ENCODE results near the gene SMARCD3. TPM values are rescaled to one million over a fixed set of nuclear protein-coding genes. Genes with fewer than 3 reads are reported as not detected.

The SMARCD3 gene
- total RNA-seq, 4 donors from 2014 or later, result 2.5 to 11.6 (median 6.3) TPM

GRCh38 chr7:151244196-151244840 lies 4.2 kb downstream of the SMARCD3 start:
- no peak for DNase-seq
- TF ChIP-seq POLR2A (IDR thresholded peaks at IDR 0.05) (no peak), CTCF (IDR thresholded peaks at IDR 0.05) (peak; percentile 58 to 89 (median 78))
- H3K4me1 ChIP-seq, result peaks cover 35 to 65% (median 42%) of the 10 kb centered on the region in 3 donors

GRCh38 chr7:151243408-151244195 lies 4.9 kb downstream of the SMARCD3 start:
- H3K27ac ChIP-seq, result peak overlapping the region in 1 of 4 donors; percentile 5
- TF ChIP-seq POLR2A (IDR thresholded peaks at IDR 0.05), result no peak
- no peak for TF ChIP-seq CTCF (IDR thresholded peaks at IDR 0.05)
- intact Hi-C loops (cut with DNase I), result no loop called here
- H3K9me3 ChIP-seq, result no peaks in the 10 kb centered on the region
- H3K36me3 ChIP-seq, result peaks cover 0 to 38% (median 5%) of the 10 kb centered on the region in 3 donors
- H3K4me1 ChIP-seq, result peaks cover 28 to 57% (median 40%) of the 10 kb centered on the region in 3 donors
- DNase-seq, result no peak
- peak overlapping the region in 2 of 4 donors; percentile 18 to 38 for H3K4me3 ChIP-seq
- 46 to 49% methylated on average over 11 to 13 of the region's 17 CpGs for WGBS, 2 donors
- peaks cover 0 to 47% (median 0%) of the 10 kb centered on the region in 4 donors for H3K27me3 ChIP-seq

More at GRCh38 chr7:151244196-151244840, 4.2 kb downstream of the SMARCD3 start:
- Histone ChIP-seq H3K9me3 (no peaks in the 10 kb centered on the region), H3K36me3 (peaks cover 0 to 31% (median 0%) of the 10 kb centered on the region in 3 donors), H3K27ac (no peak overlapping the region), H3K4me3 (no peak overlapping the region), H3K27me3 (peaks cover 0 to 47% (median 0%) of the 10 kb centered on the region in 4 donors)
- intact Hi-C loops (cut with DNase I), result no loop called here
- WGBS, 2 donors, result 20% methylated on average over 7 to 10 of the region's 10 CpGs

- Histone ChIP-seq H3K27ac (no peak overlapping the region), H3K4me1 (peaks cover 23 to 51% (median 37%) of the 10 kb centered on the region in 3 donors), H3K9me3 (no peaks in the 10 kb centered on the region), H3K27me3 (peaks cover 0 to 41% (median 0%) of the 10 kb centered on the region in 4 donors), H3K36me3 (peaks cover 4 to 44% (median 11%) of the 10 kb centered on the region in 3 donors), H3K4me3 (peak overlapping the region in 2 of 4 donors; percentile 18 to 38)
- 42 to 43% methylated on average over 2 of the region's 2 CpGs for WGBS, 2 donors
- TF ChIP-seq POLR2A (IDR thresholded peaks at IDR 0.05) (no peak), CTCF (IDR thresholded peaks at IDR 0.05) (no peak)
- intact Hi-C loops (cut with DNase I), result no loop called here
- DNase-seq, result no peak
Observed at GRCh38 chr7:151243045-151243349, 5.5 kb downstream of the SMARCD3 start.

- intact Hi-C loops (cut with DNase I), result no loop called here
- no peak for DNase-seq
- Histone ChIP-seq H3K27ac (no peak overlapping the region), H3K36me3 (peaks cover 10 to 50% (median 15%) of the 10 kb centered on the region in 3 donors), H3K27me3 (peaks cover 0 to 35% (median 0%) of the 10 kb centered on the region in 4 donors), H3K4me3 (no peak overlapping the region), H3K9me3 (no peaks in the 10 kb centered on the region), H3K4me1 (peaks cover 17 to 45% (median 35%) of the 10 kb centered on the region in 3 donors)
- TF ChIP-seq POLR2A (IDR thresholded peaks at IDR 0.05), result no peak
- TF ChIP-seq CTCF (IDR thresholded peaks at IDR 0.05), result no peak
- 60 to 71% methylated on average over 11 to 12 of the region's 20 CpGs for WGBS, 2 donors
Observed at GRCh38 chr7:151242159-151243044, 6.1 kb downstream of the SMARCD3 start.
